GM12878 (cell line): ENCODE measurements around the gene KCND2.

ENCODE experiments used
- NR2C1 ChIP-seq: fragments of 450-650 bp; IDR thresholded peaks from 2 replicates; pipeline ENCODE4 v1.6.1; 2017; ENCODE audit warnings: antibody characterized with exemption, mild to moderate bottlenecking, moderate library complexity
- POLR2A ChIP-seq: IDR thresholded peaks from 2 replicates; pipeline ENCODE4 v1.6.1; 2011; ENCODE audit warnings: low read depth, mild to moderate bottlenecking, low read length

DNA sequence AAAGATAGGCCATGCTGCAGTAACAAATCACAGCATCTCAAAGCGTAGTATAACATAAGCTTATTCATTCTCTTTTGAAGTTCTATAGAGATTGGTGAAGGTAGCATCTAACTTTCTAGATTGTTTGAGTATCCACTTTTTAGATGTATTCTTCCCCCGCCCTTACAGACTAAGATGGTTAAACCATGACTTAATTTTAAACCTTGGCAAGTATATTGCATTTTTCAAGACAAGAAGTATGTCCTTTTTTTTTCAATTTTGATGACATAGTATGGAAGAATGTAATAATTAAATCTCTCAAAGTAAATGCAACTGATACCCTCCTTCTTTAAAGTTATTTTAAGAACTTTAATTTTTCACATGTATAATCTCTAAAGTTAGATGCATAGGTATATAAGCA lies 190.0 kb downstream of the KCND2 start:
- TF ChIP-seq POLR2A (no peak), NR2C1 (no peak)
